ENCODE results near the gene KRTAP26-1. TPM values are rescaled to one million over a fixed set of nuclear protein-coding genes. Genes with fewer than 3 reads are reported as not detected.

KRTAP26-1 gene
- not detected for total RNA-seq

GRCh38 chr21:30320215-30320614 is at the start of gene KRTAP26-1:
KRTAP26-1 (minus strand) TSS chr21:30320315; CDS start chr21:30320035, 280 bp downstream.
- no peak for DNase-seq (ENCODE audit: low spot score in 2 of 2)
- H3K27ac Mint-ChIP-seq: no peak within 1 kb of the TSS
- H3K9me3 Mint-ChIP-seq: no peaks in the 10 kb centered on the region
- no peak for ATAC-seq
- no peaks in the 10 kb centered on the region for H3K36me3 Mint-ChIP-seq

- no peak for ATAC-seq
- H3K9me3 Mint-ChIP-seq: no peaks in the 10 kb centered on the region
- H3K27ac Mint-ChIP-seq: no peak overlapping the region
- no peak for DNase-seq (ENCODE audit: low spot score in 2 of 2)
- H3K36me3 Mint-ChIP-seq: no peaks in the 10 kb centered on the region
These were observed 35.8 kb upstream of the KRTAP26-1 start for GRCh38 chr21:30355906-30356305.

- no peak for DNase-seq (ENCODE audit: low spot score in 2 of 2)
- no peaks in the 10 kb centered on the region for H3K36me3 Mint-ChIP-seq
- ATAC-seq: no peak
- H3K27ac Mint-ChIP-seq: no peak overlapping the region
- H3K9me3 Mint-ChIP-seq: no peaks in the 10 kb centered on the region
These were observed 34.3 kb upstream of the KRTAP26-1 start for GRCh38 chr21:30354308-30355005.

- no peak for DNase-seq (ENCODE audit: low spot score in 2 of 2)
- Mint-ChIP-seq H3K9me3 (no peaks in the 10 kb centered on the region), H3K27ac (no peak overlapping the region), H3K36me3 (no peaks in the 10 kb centered on the region)
- ATAC-seq: no peak
These were observed 31.4 kb upstream of the KRTAP26-1 start for GRCh38 chr21:30351534-30351933.

- ATAC-seq: no peak
- no peaks in the 10 kb centered on the region for H3K36me3 Mint-ChIP-seq
- DNase-seq (ENCODE audit: low spot score in 2 of 2): no peak
- no peaks in the 10 kb centered on the region for H3K9me3 Mint-ChIP-seq
- no peak overlapping the region for H3K27ac Mint-ChIP-seq
These were observed 29.5 kb upstream of the KRTAP26-1 start for GRCh38 chr21:30349572-30349971.

- H3K9me3 Mint-ChIP-seq: no peaks in the 10 kb centered on the region
- H3K27ac Mint-ChIP-seq: no peak within 1 kb of the TSS
- no peak for ATAC-seq
- DNase-seq (ENCODE audit: low spot score in 2 of 2): no peak
- no peaks in the 10 kb centered on the region for H3K36me3 Mint-ChIP-seq
These were observed 28.4 kb upstream of the KRTAP26-1 start, which contains the start of gene KRTAP23-1 for GRCh38 chr21:30348506-30348905. KRTAP23-1 (minus strand) TSS chr21:30348606; CDS start chr21:30348606, 0 bp downstream.

GRCh38 chr21:30345014-30345413 is 24.9 kb upstream of the KRTAP26-1 start:
- no peak for ATAC-seq
- DNase-seq (ENCODE audit: low spot score in 2 of 2): no peak
- H3K27ac Mint-ChIP-seq: no peak overlapping the region
- no peaks in the 10 kb centered on the region for H3K9me3 Mint-ChIP-seq
- no peaks in the 10 kb centered on the region for H3K36me3 Mint-ChIP-seq

GRCh38 chr21:30340714-30341573 is 20.8 kb upstream of the KRTAP26-1 start:
- Mint-ChIP-seq H3K9me3 (no peaks in the 10 kb centered on the region), H3K27ac (no peak overlapping the region), H3K36me3 (no peaks in the 10 kb centered on the region)
- DNase-seq (ENCODE audit: low spot score in 2 of 2): peak in 1 of 2 donors; percentile 26
- ATAC-seq: no peak

- Mint-ChIP-seq H3K9me3 (no peaks in the 10 kb centered on the region), H3K36me3 (no peaks in the 10 kb centered on the region), H3K27ac (no peak overlapping the region)
- DNase-seq (ENCODE audit: low spot score in 2 of 2): no peak
- no peak for ATAC-seq
These were observed 18.6 kb upstream of the KRTAP26-1 start for GRCh38 chr21:30338717-30339116.

GRCh38 chr21:30337772-30338171 is 17.7 kb upstream of the KRTAP26-1 start:
- no peak for ATAC-seq
- no peak for DNase-seq (ENCODE audit: low spot score in 2 of 2)
- Mint-ChIP-seq H3K27ac (no peak overlapping the region), H3K9me3 (no peaks in the 10 kb centered on the region), H3K36me3 (no peaks in the 10 kb centered on the region)

- Mint-ChIP-seq H3K9me3 (no peaks in the 10 kb centered on the region), H3K27ac (no peak within 1 kb of the TSS), H3K36me3 (no peaks in the 10 kb centered on the region)
- no peak for ATAC-seq
- no peak for DNase-seq (ENCODE audit: low spot score in 2 of 2)
These were observed 17.2 kb upstream of the KRTAP26-1 start, which contains the start of gene KRTAP27-1 for GRCh38 chr21:30337276-30337744. KRTAP27-1 (minus strand) TSS chr21:30337694; CDS start chr21:30337668, 26 bp downstream.

- DNase-seq (ENCODE audit: low spot score in 2 of 2): no peak
- Mint-ChIP-seq H3K27ac (no peak overlapping the region), H3K9me3 (no peaks in the 10 kb centered on the region), H3K36me3 (no peaks in the 10 kb centered on the region)
- ATAC-seq: no peak
These were observed 16.5 kb upstream of the KRTAP26-1 start for GRCh38 chr21:30336596-30336995.

GRCh38 chr21:30333736-30334135 is 13.6 kb upstream of the KRTAP26-1 start:
- ATAC-seq (no peak), DNase-seq (ENCODE audit: low spot score in 2 of 2) (no peak)
- Mint-ChIP-seq H3K36me3 (no peaks in the 10 kb centered on the region), H3K27ac (no peak overlapping the region), H3K9me3 (no peaks in the 10 kb centered on the region)

- ATAC-seq (no peak), DNase-seq (ENCODE audit: low spot score in 2 of 2) (no peak)
- Mint-ChIP-seq H3K27ac (no peak overlapping the region), H3K36me3 (no peaks in the 10 kb centered on the region), H3K9me3 (no peaks in the 10 kb centered on the region)
These were observed 12.6 kb upstream of the KRTAP26-1 start for GRCh38 chr21:30332681-30333080.

- DNase-seq (ENCODE audit: low spot score in 2 of 2) (no peak), ATAC-seq (peak in 1 of 2 donors; percentile 64)
- Mint-ChIP-seq H3K36me3 (no peaks in the 10 kb centered on the region), H3K27ac (no peak overlapping the region), H3K9me3 (no peaks in the 10 kb centered on the region)
These were observed 9.2 kb upstream of the KRTAP26-1 start for GRCh38 chr21:30329203-30329875.

GRCh38 chr21:30326390-30326789 is 6.3 kb upstream of the KRTAP26-1 start:
- no peak for ATAC-seq
- Mint-ChIP-seq H3K27ac (no peak overlapping the region), H3K9me3 (no peaks in the 10 kb centered on the region)

GRCh38 chr21:30315701-30316100 is 4.4 kb downstream of the KRTAP26-1 start:
- no peak for DNase-seq (ENCODE audit: low spot score in 2 of 2)
- ATAC-seq: no peak
- no peak overlapping the region for H3K27ac Mint-ChIP-seq
- no peaks in the 10 kb centered on the region for H3K9me3 Mint-ChIP-seq
- no peaks in the 10 kb centered on the region for H3K36me3 Mint-ChIP-seq

More at GRCh38 chr21:30326390-30326789, 6.3 kb upstream of the KRTAP26-1 start:
- no peak for DNase-seq (ENCODE audit: low spot score in 2 of 2)
- no peaks in the 10 kb centered on the region for H3K36me3 Mint-ChIP-seq
